Glomerular visceral epithelial cell (primary cell): ENCODE measurements around the gene YAF2.
"Not testable (repeated sequence)": the region's sequence is repeated elsewhere in the genome, so short reads cannot be mapped to it uniquely, and the experiment has no call there.

ENCODE experiments used
- DNase-seq: peaks from one replicate; pipeline ENCODE4 v3.0.0-alpha.2; 2016; ENCODE audit errors: extremely low spot score

The YAF2 gene

DNA sequence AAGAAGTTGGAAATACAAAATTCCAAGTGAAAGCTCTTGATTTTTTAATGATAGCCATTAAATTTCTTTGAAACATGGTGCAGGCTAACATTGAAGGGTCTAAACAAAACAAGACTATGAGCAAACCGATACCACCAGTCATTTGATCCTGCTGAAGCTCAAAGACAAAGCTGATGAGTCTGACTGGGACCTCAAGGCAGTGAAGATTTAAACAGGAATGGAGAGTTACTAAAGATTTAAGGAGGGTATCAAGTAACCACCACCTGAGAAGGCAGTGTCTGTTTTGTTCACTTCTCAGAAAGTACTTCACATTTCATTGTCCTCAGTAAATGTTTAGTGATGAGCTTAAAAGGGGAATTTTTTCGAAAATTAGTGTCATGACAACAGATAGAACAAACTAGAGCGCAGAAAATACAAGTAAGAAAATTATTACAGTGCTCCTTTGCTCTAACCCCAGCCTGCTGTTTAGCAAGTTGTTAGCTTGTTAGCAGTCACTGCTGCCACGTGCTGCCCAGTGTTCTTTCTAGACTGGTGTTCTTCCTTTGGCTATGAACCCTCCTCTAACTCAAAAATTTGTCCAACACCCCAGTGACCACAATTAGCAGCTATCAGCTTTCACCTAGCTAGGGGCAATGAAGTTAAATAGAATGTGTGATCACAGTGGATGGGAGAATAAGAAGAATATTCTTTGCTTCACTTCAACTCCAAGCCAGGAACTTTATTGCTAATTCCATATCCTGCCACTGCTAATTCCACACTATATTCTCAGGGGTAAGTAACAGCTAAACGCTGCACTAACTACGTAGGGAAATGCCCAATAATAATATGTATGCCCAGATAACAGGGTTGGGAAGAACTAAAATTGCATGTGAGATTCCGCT, 41.1 kb downstream of the YAF2 start:
- DNase-seq, result no peak

DNA sequence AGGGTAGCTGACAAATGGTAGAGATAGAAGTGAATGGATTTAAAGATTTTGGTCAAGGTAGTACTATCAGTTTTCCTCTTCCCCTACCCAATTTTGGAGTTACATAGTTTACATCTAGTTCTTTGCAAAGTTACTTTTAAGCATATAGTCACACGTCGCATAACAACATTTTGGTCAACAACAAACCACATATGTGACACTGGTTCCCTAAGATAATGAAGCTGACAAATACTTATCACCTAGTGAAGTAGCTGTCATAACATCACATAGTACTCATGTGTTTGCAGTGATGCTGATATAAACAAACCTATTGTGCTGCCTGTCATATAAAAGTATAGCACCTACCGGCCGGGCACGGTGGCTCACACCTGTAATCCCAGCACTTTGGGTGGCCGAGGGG, 45.4 kb downstream of the YAF2 start:
- DNase-seq, result no peak

DNA sequence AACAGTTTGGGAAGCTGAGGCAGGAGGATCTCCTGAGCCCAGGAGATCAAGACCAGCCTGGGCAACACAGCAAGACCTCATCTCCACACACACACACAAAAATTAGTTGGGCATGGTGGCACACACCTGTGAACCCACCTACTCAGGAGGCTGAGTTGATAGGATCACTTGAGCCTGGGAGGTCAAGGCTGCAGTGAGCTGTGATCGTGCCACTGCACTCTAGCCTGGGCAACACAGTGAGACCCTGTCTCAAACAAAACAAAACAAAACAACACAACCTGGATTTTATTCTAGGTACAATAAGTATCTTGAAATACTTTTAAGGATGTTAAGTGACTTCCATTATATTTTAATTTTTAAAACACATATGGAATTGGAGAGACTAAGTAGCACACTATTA, 45.8 kb downstream of the YAF2 start:
- no peak for DNase-seq

DNA sequence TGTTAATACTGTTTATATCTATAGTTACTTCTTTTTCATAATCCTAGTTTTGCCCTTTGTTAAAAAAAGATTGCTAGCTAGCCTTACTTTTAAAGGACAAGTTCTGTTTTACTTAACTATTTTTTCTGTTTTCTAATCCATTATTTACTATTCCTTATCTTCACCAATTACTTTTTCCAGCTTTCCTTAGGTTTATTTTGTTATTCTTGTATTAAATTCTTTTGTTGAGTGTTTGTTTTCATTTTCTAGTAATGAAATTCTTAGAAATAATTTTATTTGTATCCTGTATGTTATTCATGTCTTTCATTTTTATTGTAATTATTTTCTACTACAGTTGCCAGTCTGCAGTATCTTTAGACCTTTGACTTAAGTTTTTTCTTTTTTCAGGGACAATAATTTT, 47.7 kb downstream of the YAF2 start:
- no peak for DNase-seq

DNA sequence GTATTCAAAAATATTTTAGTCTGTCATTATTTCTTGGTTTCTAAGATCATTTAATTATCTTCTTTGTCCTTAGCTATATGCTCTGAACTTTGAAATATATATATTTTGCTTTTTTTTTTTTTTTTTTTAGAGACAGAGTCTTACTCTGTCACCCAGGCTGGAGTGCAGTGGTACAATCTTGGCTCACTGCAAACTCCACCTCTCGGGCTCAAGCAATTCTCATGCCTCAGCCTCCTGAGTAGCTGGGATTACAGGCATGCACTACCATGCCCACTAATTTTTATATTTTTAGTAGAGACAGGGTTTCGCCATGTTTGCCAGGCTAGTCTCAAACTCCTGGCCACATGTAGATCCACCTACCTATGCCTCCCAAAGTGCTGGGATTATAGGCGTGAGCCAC, 49.8 kb downstream of the YAF2 start:
- DNase-seq, result not testable (repeated sequence)

DNA sequence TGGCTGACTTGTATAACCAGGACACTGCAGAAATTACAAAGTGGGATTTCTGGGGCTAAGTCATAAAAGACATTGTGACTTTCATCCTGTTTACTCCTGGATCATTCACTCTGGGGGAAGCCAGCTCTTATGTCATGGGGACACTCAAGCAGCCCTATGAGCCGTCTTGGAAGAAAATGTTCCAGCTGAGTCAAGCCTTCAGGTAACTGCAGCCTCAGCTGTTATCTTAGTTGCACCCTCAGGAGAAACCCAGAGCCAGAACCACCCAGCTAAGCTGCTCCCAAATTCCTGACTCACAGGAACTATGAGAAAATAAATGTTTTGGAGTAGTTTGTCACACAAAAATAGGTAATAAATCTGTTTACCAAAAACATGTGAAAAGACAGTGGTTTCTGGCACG, 50.2 kb downstream of the YAF2 start:
- no peak for DNase-seq

DNA sequence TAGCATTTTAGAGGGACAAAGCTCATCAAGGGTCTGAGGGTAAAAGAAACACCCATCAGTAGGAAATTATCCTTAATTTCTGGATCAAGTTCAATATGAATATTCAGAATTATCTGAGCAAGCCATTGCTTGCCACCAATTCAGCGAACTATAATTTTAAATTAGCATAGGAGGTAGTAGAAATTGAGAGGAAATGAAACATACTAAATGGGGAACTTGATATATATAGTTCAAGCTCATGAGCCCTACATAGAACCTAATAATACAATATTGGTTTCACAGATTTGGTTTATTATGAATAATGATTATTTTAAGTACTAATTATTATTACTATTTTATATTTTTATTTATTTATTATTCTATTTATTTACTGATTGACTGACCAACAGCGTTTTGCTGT, 51.3 kb downstream of the YAF2 start:
- no peak for DNase-seq

DNA sequence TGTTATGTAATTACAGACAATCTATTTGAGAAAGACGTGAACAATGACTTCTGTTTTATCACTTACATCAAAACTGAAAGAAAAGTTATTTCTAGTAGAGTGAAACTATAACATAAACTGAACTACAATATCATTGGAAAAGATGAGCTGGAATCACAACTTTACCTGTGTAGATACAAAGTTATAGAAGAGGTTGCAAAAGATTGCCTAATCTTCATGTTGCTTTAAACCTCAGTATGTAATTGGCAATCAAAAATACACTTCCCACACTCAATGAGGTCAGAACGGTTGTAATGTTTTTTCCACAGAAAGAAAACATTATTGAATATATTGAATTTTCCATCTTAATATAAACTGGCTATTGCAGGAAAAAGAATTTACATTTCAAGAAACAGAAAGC, 55.7 kb downstream of the YAF2 start:
- DNase-seq, result no peak

DNA sequence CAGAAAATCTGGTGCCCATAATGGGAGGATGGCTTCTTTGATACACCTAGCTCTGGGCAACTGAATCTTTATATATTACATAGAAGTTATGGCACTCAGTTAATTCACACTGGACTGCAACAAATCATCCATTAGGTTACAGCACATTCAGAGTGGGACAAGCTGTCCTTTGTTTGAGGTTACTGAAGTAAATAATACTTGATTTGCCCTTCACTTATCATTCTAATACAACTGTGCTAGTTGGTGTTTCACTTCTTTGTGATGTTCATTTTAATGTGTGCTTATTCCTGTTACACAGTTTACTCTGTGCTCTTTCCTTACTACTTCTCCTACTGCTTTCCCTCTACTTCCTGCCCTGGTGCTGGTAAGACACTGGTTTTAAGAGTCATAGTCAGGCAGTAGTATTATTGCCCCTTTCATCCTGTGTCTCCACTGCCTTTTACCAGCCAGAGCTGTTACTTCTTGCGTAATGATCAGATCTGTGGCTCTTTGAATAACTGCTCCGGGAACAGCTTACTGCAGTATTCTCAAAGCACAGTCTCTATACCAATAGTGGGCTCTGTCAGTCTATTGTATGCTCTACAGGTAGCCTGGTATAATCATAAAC, 57.0 kb downstream of the YAF2 start:
- DNase-seq, result no peak

DNA sequence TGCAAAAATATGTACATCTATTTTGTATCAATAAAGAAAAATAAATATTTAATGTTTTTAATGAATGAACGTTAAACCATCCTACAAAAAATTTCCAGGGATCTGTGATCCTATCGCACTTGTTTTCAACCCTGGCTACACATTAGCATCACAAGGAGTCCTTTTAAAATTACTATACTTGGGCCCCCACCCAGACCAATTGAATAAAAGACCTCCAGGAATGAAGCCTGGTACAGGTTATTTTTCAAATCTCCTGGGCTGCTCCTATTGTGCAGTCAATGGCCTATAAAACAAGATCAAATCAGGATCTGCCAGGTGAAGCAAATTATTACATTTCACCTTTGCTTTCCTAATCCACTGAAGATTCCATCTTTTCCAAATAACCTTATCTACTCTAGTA, 59.9 kb downstream of the YAF2 start:
- no peak for DNase-seq

DNA sequence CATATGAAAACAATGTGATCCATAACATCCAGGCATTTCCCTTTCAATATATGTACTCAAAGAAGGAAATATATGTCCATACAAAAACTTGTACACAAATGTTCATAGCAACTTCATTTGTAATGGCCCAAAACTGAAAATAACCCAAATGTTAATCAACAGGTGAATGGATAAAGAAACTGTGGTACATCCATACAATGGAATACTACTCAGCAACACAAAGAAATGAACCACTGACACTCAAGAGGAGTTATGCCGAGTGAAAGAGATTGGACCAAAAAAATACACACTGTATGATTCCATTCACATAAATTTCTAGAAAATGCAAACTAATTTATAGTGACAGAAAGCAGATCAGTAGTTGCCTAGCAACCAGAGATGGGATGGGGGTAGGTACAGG, 63.1 kb downstream of the YAF2 start:
- DNase-seq, result no peak

DNA sequence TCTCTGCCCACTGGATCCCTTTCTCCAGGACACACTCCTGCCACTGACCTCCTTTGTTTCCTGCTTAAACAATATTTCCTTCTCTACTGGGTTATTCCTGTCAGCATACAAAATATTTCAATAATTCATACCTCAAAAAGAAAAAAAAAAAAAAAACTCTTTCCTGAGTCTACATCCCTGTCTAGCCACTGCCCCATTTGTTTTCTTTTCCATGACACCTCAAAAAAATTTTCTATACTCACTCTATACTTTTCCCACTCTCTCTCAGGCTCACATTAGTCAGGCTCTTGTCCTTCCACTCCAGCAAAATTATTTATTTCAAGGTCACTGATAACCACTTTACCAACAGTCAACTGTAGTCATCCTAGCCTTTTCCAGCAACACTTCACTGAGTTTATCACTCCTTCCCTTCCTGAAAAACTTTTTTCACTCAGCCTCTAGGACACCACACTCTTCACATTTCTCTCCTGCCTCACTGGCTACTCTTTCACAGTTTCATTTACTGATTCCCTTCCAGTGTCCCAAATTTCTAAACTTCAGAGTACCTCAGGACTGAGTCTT, 64.0 kb downstream of the YAF2 start:
- DNase-seq, result no peak

DNA sequence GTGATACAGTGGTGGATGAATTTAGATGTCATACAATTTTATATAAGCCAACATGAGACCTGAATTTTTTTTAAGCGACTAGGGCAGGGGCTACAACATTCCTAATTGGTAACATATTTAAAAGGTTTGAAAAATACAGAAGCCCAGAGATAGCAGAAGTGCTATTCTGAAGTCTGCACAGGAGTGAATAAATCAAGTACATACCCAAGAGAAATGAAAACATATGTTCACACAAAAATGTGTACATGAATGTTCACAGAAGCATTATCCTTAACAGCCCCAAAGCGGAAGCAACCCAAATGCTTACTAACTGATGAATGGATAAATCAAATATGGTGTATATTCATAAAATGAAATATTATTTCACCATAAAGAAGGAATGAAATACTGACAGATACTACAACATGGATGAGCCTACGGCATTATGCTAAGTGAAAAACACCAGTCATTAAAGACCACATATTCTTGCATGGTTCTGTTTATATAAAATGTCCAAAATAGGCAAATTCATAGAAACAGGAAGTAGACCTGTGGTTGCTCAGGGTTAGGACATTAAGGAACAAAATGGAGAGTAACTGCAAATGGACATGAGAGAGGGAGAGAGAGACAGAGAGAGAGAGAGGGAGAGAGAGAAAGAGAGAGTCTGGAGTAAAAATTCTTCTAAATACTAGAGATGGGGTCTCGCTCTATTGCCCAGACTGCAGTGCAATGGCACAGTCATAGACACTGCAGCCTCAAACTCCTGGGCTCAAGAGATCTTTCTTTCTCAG, 65.4 kb downstream of the YAF2 start:
- no peak for DNase-seq

DNA sequence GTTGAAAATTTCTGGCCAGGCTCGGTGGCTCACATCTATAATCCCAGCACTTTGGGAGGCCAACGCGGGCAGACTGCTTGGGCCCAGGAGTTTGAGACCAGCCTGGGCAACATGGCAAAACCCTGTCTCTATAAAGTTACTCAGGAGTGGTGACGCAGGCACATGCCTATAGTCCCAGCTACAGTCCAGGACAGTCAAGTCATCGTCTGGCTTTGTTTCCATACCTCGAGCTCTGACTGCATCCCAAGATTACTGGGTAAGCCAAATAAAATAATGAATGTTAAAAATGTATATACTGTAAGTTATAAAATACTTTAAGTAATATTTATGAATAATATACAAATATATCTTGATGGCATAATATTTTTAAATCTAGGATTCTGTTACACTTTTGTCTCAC, 70.3 kb downstream of the YAF2 start:
- no peak for DNase-seq

DNA sequence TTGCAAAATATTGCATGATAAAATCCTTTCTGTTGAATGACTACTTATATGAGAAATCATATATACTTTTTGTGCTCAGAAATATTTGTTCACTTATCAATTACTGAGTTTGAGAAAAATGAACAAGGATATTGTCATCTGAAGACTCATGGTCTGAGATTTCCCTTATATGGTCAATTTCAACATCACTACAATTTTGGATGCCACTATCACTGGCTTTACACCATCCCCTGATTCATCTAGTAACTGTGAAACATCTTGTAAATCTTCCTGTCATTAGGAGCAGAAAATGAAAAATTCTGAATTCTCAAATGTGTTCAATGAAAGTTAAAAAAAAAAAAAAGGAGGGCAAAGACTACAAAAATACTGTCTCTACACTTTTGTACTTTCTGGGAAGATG, 71.5 kb downstream of the YAF2 start:
- no peak for DNase-seq

DNA sequence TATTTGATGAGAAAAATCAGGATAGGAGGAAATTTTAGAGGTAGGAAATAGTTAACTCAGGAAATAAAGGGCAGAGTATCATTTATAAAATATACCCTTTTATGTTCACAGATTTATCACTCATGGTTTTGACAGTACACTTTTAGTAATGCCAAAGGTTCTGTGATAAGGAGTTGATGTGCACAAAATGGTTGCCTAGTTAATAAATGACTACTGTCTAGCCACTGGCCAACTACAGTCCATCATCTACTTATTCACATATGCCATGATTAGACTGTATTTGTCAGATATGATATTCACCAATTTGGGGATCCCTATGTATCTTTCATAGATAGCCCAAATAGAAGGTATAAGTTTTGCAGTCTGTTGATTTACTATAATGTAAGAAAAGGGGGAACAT, 74.1 kb downstream of the YAF2 start:
- peak; percentile 12 for DNase-seq

DNA sequence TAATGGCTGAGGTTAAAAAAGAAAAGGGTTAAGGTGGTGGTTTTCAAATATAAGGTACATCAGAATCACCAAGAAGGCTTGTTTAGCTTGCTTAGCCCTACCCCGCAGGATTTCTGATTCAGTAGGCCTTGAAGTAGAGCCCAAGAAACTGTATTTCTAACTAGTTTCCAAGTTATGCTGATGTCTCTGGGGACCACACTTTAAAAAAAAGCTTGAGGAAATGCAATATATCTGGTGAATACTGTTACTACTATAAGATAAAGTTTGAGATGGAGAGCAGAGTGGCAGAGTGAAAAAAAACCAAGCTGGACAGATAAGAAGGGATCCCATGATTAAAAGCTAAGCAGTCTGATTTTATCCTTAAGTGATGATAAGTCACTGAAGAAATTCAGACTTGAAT, 75.1 kb downstream of the YAF2 start:
- no peak for DNase-seq

DNA sequence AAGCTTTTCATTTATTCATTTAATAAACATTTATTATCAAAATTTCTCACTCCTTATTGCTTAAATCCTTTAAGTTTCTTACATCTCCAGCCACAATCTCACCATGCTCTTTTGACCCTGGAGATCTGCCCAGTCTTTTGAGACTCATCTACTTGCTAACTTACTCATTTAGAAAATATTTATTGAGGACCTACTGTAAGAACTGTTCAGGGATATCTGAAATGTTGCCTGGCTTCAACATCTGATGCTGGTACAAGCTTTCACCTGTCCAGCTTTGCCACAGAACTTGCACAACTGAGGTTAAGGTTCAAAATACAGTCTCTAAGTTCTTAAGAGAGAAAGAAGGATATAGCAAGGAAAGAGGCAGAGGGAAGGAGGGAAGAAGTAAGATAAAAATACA, 75.9 kb downstream of the YAF2 start:
- peak; percentile 24 for DNase-seq

DNA sequence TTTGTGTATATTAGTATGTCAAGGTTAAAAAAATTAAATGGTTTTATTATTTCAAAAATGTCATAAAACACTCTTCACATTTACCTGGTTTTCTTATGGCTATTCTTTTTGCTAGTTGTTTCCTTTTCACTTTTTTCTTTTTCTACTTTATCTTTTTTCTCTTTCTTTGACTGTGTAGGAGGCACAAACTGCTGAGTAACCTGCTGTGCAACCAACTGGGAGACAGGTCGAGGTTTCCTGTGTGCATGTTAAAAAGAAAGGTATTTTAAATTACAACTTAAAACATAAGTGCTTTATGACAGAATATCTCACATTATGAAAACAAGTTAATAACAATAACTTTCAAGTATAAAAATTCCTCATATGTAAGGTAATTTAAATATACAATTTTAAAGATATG, 76.5 kb downstream of the YAF2 start:
- DNase-seq, result no peak

DNA sequence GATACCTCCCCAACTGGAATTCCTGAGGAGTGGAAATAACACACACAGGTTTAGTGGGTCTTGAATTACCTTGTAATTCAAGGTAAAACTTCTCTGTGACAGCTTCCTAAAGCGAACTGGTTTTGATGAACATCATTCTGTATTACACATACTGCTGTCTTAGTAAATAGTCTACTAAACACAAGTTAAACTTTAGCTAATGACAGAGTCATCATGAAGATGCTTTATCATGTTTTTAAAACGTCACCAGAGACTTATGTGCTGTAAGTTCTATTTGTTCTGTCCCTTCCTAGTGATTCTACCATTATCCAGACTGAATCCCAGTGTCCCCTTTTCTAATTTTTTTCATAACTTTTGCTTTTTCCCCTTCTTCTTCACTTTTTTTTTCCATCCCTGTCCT, 81.8 kb downstream of the YAF2 start:
- DNase-seq, result peak; percentile 15

DNA sequence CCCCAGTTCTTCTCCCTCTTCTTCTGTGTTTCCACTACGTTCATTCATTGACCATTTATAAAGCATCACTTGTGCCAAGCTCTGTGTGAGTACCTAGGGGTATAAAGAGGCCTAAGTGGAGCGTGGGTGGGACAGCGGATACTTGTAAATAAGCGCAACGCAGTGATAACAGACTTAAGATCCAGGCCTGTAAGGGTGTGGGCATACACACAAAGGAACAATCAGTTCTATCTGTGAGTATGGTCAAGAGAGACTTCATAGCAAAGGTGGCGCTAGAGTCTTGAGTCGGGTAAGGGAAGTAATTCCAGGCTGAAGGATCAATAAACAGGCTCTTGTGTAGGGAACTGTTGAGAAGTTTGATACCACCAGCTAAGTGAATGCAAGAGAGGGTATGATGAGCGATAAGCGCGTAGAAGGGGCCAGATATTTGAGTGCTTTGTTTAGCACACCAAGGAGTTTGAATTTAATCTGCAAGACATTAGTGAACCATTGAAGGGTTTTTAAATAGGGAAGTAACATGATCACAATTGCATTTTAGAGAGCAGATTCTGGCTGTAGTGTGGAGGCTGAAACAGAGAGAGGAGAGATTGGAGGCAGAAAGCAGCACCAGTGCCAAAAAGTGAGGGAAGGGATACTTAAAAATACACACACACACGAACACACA, 92.4 kb downstream of the YAF2 start:
- no peak for DNase-seq

DNA sequence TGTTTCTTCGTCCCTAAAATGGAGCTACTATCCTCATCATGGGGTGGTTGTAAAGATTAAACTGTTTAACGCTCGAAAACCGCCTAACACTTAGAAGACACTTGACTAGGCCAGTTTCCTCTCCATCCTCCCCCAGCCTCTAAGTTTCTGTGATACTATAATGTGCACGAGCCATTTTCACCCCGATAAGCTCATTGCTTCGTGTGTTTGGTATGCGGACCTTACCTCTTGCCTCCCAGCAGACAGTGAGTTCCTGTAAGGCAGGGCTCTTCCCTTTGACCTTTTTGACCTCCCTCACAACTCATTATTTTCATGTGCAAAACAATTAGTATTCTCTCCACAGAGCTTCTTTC, 92.9 kb downstream of the YAF2 start:
- peak; percentile 19 for DNase-seq
